Measurements from ENCODE around the gene TSHR. TPM values are rescaled to one million over a fixed set of nuclear protein-coding genes. Genes with fewer than 3 reads are reported as not detected.

The TSHR gene
- total RNA-seq, 4 donors from 2014 or later = not detected

- Histone ChIP-seq H3K4me1 (no peaks in the 10 kb centered on the region), H3K4me3 (no peak overlapping the region), H3K27me3 (no peaks in the 10 kb centered on the region), H3K9me3 (no peaks in the 10 kb centered on the region), H3K36me3 (no peaks in the 10 kb centered on the region), H3K27ac (no peak overlapping the region)
- TF ChIP-seq CTCF (IDR thresholded peaks at IDR 0.05) (no peak), POLR2A (IDR thresholded peaks at IDR 0.05) (no peak)
- no peak for DNase-seq
These were observed 46.0 kb downstream of the TSHR start for GRCh38 chr14:81001447-81001846.

- H3K9me3 ChIP-seq = no peaks in the 10 kb centered on the region
- DNase-seq = no peak
- H3K4me1 ChIP-seq = no peaks in the 10 kb centered on the region
- TF ChIP-seq CTCF (IDR thresholded peaks at IDR 0.05) (no peak), POLR2A (IDR thresholded peaks at IDR 0.05) (no peak)
- H3K27me3 ChIP-seq = no peaks in the 10 kb centered on the region
- H3K27ac ChIP-seq = no peak overlapping the region
- H3K4me3 ChIP-seq = no peak overlapping the region
- H3K36me3 ChIP-seq = no peaks in the 10 kb centered on the region
These were observed 49.2 kb downstream of the TSHR start for GRCh38 chr14:81004575-81004974.

- Histone ChIP-seq H3K36me3 (no peaks in the 10 kb centered on the region), H3K27ac (no peak overlapping the region), H3K9me3 (no peaks in the 10 kb centered on the region), H3K4me3 (no peak overlapping the region), H3K27me3 (no peaks in the 10 kb centered on the region), H3K4me1 (no peaks in the 10 kb centered on the region)
- no peak for DNase-seq
- TF ChIP-seq CTCF (IDR thresholded peaks at IDR 0.05) = no peak
These were observed 50.3 kb downstream of the TSHR start for GRCh38 chr14:81005540-81006228.

- no peaks in the 10 kb centered on the region for H3K27me3 ChIP-seq
- no peak overlapping the region for H3K27ac ChIP-seq
- H3K36me3 ChIP-seq = no peaks in the 10 kb centered on the region
- TF ChIP-seq POLR2A (IDR thresholded peaks at IDR 0.05) (no peak), CTCF (IDR thresholded peaks at IDR 0.05) (no peak)
- no peaks in the 10 kb centered on the region for H3K9me3 ChIP-seq
- H3K4me1 ChIP-seq = no peaks in the 10 kb centered on the region
- DNase-seq = no peak
- H3K4me3 ChIP-seq = no peak overlapping the region
These were observed 50.8 kb downstream of the TSHR start for GRCh38 chr14:81006266-81006665.

GRCh38 chr14:81007131-81007530, 51.7 kb downstream of the TSHR start:
- Histone ChIP-seq H3K27ac (no peak overlapping the region), H3K4me3 (no peak overlapping the region), H3K4me1 (no peaks in the 10 kb centered on the region), H3K27me3 (no peaks in the 10 kb centered on the region), H3K36me3 (no peaks in the 10 kb centered on the region), H3K9me3 (no peaks in the 10 kb centered on the region)
- DNase-seq = no peak
- TF ChIP-seq CTCF (IDR thresholded peaks at IDR 0.05) (no peak), POLR2A (IDR thresholded peaks at IDR 0.05) (no peak)

- Histone ChIP-seq H3K27ac (no peak overlapping the region), H3K27me3 (no peaks in the 10 kb centered on the region), H3K4me1 (no peaks in the 10 kb centered on the region), H3K4me3 (no peak overlapping the region), H3K36me3 (no peaks in the 10 kb centered on the region), H3K9me3 (no peaks in the 10 kb centered on the region)
- DNase-seq = no peak
- no peak for TF ChIP-seq POLR2A (IDR thresholded peaks at IDR 0.05)
- TF ChIP-seq CTCF (IDR thresholded peaks at IDR 0.05) = no peak
These were observed 53.9 kb downstream of the TSHR start for GRCh38 chr14:81009346-81009745.

Data from Peyer's patch (tissue), 4 donors.